Activated CD4-positive, alpha-beta T cell treated with anti-CD3 and anti-CD28 coated beads for 24 hours (primary cell): ENCODE measurements around the gene ALDH18A1.
A peak's percentile ranks its signal among the peaks of the same experiment; 100 is the strongest.
"Not testable (repeated sequence)": the region's sequence is repeated elsewhere in the genome, so short reads cannot be mapped to it uniquely, and the experiment has no call there.

Experiments used
- DNase-seq, 2 donors: peaks; one replicate each; pipeline ENCODE4 v3.0.0-alpha.2; 2020; ENCODE audit warnings: low read depth in 2 of 2

Gene ALDH18A1

GRCh38 chr10:95656291-95657164 lies at the start of gene ALDH18A1:
TSS of gene ALDH18A1 (minus strand) at chr10:95656711. CDS start at chr10:95653377, 3,334 bp downstream.
- DNase-seq, result peak; percentile 88 to 89

GRCh38 chr10:95698415-95698814 lies 41.9 kb upstream of the ALDH18A1 start:
- no peak for DNase-seq

- DNase-seq, result no peak
These were observed 40.9 kb upstream of the ALDH18A1 start for GRCh38 chr10:95697429-95697828.

GRCh38 chr10:95694665-95695064 lies 38.2 kb upstream of the ALDH18A1 start:
- DNase-seq, result no peak

DNA sequence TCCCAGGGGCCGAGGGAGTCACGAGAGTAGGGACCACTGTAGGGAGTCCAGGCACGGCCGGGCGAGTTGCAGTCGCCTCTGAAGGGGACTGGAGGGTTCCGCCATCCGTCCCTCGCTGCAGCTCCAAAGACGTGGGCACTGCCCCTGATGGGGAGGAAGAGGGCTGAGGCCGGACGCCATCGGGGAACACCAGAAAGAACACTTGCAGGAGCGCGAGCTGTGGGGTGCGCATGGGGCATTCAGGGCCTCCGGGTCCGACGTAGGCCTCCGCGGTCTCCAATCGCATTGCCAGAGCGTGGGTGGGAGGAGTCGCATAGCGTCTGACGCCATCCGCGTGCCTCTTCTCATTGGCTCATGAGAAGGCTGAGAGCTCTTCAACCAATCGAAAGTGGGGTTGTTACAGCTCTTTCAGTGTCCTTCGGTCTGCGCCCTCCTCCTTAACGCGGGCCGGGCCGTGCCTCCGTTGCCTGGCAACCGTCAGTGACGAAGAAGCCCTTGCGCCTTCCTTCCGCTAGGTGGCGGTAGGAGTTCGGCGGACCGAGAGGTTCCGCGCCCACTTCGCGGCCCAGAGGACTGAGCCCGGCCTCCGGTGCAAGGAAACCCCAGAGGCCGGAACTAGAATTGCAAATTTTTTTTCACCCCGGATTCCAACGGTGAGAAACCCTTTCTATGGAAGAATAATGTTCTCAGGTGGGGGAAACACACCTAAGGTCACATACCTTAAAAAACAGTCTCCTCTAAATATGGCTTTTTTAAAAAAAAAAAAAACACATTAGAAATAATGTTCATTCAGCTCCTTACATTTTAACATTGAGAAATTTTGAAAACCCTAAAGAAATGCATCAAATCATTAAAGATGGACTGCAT lies 37.4 kb upstream of the ALDH18A1 start, which contains the start of gene TCTN3:
Gene TCTN3, minus strand, starts transcription at position 260 of the 867 bp plus-strand sequence. Its CDS starts 28 bp downstream, at position 232.
- DNase-seq, result peak; percentile 89 to 92

DNA sequence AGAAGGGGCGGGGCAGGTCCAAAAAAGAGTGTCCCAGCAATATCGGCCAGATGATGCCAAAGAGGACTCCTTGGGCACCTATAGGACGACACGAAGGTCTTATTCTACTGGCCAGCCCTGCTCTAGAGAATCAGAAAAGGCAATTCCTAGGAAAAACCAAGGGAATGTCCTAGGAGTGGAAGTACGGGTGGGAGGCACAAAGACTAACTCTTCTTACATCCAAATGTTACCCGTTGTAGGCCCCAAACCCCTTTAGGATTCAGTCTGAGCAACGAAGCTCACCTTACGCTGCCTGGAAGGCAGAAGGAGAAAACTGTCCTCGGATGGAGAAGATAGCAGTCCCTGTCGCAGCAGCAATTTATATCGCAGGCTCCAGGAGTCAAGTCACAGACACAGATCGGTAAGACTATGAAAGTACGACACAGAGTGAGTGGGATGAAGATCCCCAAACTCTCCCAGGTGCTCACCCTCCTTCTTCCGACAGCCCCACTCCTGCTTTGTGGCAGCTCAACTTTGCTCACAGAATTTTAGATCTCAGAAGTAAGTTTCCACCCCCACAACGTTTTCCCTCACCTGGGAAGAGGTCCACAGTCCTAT lies 36.7 kb upstream of the ALDH18A1 start:
- no peak for DNase-seq

DNA sequence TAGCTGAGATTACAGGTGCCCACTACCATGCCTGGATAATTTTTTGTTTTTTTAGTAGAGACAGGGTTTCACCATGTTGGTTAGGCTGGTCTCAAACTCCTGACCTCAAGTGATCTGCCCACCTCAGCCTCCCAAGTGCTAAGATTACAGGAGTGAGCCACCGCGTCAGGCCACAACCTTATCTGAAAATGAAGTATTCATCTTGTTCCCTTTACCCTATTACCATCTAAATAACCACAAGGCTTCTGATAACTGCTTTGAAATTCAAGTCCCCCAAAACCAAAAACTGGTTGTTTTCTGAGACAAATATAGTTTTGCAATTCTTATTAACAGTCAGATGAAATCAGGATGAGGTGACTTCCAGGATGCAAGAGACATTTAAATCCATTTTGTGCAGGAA lies 34.8 kb upstream of the ALDH18A1 start:
- no peak for DNase-seq

- no peak for DNase-seq
These were observed 32.1 kb upstream of the ALDH18A1 start for GRCh38 chr10:95688648-95689047.

- no peak for DNase-seq
These were observed 27.5 kb upstream of the ALDH18A1 start for GRCh38 chr10:95683966-95684365.

DNA sequence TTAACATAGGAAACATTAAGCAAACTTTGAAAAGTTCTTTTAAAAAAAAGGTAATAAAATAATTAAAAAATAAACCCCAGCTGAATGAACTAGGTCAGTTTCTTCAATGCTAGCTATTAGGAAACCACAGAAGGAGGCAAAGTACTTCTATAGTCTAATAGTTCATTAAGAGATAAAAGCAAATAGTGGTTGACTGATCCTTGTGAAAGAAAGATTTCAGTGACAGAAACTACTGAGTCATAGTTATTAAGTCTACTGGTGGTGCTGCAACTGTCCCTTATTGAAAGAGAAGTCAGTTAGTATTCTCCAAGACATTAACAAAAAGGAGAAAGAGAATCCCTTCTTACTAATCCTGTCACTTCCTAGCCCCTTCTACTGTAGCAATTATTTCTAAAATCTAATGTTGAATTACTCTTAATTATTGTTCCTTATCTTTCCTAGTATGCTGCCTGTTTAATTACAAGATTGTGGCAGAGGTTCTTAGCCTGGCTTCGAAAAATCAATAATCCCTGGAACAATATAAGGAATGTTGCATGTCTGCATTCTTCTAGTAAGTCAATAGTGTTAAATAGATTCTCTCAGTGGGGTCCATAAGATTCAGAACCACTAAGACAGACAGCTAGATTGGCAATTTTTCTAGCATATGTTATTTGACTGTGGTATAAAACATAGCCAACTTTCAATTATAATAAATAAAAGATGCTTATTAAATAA lies 19.0 kb upstream of the ALDH18A1 start:
- DNase-seq, result no peak

GRCh38 chr10:95674643-95675042 lies 18.1 kb upstream of the ALDH18A1 start:
- no peak for DNase-seq

GRCh38 chr10:95672641-95673040 lies 16.1 kb upstream of the ALDH18A1 start:
- not testable (repeated sequence) for DNase-seq

DNA sequence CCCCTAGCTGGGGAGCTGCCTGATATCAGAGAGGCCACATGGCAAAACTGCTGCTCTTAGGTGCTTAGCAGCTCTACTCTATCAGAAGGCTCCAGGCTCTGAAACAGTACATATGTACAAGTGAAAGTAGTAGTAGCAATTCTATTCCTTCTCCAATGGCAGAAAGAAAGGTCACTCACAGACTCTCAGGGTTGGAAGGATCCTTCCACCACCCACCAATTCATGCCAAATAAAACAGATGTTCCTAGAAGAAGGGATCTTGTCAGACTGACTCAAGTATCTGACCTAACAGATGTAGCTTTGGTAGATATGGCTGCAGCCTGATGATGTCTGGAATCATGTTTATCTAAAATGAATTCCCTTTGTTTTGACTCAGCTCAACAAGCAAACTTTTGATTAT lies 8.0 kb upstream of the ALDH18A1 start:
- no peak for DNase-seq

GRCh38 chr10:95663496-95663895 lies 7.0 kb upstream of the ALDH18A1 start:
- no peak for DNase-seq

- no peak for DNase-seq
These were observed 5.3 kb upstream of the ALDH18A1 start for GRCh38 chr10:95661818-95662217.

- no peak for DNase-seq
These were observed 3.8 kb upstream of the ALDH18A1 start for GRCh38 chr10:95660283-95660682.

- no peak for DNase-seq
These were observed 739 bp upstream of the ALDH18A1 start for GRCh38 chr10:95657250-95657649.

DNA sequence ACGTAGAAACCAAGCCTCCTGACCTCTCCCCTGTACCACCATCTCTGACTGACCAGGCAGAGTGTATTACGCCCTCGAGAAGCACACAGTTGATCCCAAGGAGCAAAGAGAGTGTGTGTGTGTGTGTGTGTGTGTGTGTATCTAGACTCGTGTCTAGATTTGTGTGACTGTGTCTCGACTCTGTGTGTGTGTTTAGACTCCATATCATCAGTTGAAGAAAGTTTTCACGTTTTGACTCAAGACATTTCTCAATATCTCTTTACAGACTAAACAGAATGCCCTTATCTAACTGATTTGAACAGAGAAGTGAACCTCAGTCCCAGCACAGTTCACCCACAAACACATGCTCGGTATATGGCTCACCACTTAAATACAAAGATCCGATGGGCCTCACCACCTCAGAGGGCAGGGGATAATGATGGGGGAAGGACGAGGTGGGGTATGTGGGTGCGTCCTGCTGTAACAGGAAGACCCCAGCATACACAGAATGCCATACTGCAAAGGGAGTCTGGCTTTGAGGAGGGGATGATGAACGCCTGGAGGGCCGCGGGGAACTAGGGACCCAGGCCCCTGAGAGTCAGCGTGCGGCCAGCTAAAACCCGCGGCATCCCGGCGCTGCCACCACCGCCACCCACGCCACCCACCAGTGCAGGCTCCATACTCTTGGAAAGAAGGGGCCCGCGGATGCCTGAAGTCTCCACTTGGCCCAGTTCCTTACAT lies 780 bp downstream of the ALDH18A1 start:
- DNase-seq, result peak in 1 of 2 donors; percentile 16

GRCh38 chr10:95653895-95654294 lies 2.6 kb downstream of the ALDH18A1 start:
- no peak for DNase-seq

DNA sequence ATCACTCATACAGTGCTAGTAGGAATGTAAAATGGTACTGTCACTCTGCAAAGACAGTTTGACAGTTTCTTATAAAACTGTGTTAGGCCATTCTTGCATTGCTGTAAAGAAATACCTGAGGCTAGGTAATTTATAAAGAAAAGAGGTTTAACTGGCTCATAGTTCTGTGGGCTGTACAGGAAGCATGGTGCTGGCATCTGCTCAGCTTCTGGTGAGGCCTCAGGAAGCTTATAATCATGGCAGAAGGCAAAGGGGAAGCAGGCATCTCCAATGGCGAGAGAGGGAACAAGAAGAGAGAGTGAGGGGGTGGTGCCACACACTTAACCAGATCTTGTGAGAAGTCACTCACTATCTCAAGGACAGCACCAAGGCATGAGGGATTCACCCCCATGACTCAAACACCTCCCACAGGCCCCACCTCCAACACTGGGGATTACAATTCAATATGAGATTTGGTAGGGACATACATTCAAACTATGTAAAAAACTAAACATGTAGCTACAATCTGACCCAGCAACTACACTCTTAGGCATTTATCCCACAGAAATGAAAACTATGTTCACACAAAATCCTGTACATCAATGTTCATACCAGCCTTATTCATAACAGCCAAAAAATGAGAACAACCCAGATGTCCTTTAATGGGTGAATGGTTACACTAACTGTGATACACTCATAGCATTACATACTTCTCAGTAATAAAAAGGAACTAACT lies 5.0 kb downstream of the ALDH18A1 start:
- no peak for DNase-seq
